Thyroid gland (tissue), 4 donors: ENCODE results near the gene CFAP300.

Experiments used
- POLR2A ChIP-seq, 2 donors: fragments of 450-650 bp; IDR thresholded peaks; one replicate each; pipeline ENCODE4 v1.6.1; 2017; ENCODE audit warnings: antibody characterized with exemption in 2 of 2, mild to moderate bottlenecking in 2 of 2, moderate library complexity in 1 of 2
- TF ChIP-seq, protein P1 (sequence below), 6 experiments: fragments of 200-600 bp in 3 of 6; fragments of 450-650 bp in 3 of 6; sonication (generic) in 3 of 6; IDR thresholded peaks; one replicate each; pipeline ENCODE4 v1.5.1; 2016 to 2019; ENCODE audit warnings: antibody characterized with exemption in 6 of 6, mild to moderate bottlenecking in 2 of 6, inconsistent platforms in 1 of 6, moderate library complexity in 1 of 6

DNA sequence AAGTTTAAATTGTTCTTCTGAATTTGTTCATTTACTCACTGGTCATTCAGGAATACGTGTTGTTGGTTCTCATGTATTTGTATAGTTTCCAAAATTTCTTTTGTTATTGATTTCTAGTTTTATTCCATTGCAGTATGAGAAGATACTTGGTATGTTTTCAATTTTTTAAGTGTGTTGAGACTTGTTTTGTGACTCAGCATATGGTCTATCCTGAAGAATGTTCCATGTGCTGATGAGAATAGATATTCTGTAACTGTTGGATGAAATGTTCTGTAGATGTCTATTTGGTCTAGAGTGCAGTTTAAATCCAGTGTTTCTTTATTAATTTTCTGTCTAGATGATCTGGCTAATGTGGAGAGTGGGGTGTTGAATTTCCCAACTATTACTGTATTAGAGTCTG lies 23.5 kb downstream of the CFAP300 start:
- TF ChIP-seq, protein P1, sequence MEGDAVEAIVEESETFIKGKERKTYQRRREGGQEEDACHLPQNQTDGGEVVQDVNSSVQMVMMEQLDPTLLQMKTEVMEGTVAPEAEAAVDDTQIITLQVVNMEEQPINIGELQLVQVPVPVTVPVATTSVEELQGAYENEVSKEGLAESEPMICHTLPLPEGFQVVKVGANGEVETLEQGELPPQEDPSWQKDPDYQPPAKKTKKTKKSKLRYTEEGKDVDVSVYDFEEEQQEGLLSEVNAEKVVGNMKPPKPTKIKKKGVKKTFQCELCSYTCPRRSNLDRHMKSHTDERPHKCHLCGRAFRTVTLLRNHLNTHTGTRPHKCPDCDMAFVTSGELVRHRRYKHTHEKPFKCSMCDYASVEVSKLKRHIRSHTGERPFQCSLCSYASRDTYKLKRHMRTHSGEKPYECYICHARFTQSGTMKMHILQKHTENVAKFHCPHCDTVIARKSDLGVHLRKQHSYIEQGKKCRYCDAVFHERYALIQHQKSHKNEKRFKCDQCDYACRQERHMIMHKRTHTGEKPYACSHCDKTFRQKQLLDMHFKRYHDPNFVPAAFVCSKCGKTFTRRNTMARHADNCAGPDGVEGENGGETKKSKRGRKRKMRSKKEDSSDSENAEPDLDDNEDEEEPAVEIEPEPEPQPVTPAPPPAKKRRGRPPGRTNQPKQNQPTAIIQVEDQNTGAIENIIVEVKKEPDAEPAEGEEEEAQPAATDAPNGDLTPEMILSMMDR (IDR thresholded peaks at IDR 0.05) = no peak
- no peak for TF ChIP-seq POLR2A (IDR thresholded peaks at IDR 0.05)
